ENCODE measurements around the gene NMNAT2. TPM values are rescaled to one million over a fixed set of nuclear protein-coding genes. Genes with fewer than 3 reads are reported as not detected.

NMNAT2 gene
- total and polyA plus RNA-seq, 2 of the 8 experiments (the other 6 are each of a cell fraction or from before 2014, with no cell fraction given): 6.5 to 20.9 TPM

DNA sequence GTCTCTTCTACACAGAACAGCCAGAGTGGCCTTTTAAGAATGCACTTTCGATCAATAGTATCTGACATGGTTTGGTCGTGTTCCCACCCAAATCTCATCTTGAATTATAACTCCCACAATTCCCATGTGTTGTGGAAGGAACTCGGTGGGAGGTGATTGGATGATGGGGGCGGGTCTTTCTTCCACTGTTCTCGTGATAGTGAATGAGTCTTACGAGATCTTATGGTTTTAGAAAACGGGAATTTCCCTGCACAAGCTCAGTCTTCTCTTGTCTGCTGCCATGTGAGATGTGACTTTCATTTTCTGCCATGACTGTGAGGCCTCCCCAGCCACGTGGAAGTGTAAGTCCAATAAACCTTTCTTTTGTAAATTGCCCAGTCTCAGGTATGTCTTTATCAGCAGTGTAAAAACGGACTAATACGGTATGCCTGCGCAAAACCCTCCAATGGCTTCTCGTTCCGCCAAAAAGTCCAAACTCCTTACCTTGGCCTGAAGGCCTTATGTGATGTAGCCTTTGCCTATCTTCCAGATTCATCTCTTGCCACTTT, 31.1 kb upstream of the NMNAT2 start:
- no peak for DNase-seq (ENCODE audit: low read depth in 1 of 2, low spot score in 2 of 2)
- POLR2A ChIA-PET (ENCODE audit: partially characterized antibody): no interaction called here
- no peak overlapping the region for H2BK12ac ChIP-seq (ENCODE audit: low read depth, low read length)
- H3K14ac ChIP-seq (ENCODE audit: insufficient read length): no peak overlapping the region
- H3K4me3 ChIP-seq (ENCODE audit: extremely low read depth in 1 of 4, insufficient read depth in 2 of 4, low read depth in 3 of 4, low read length in 4 of 4): no peak overlapping the region
- no peak overlapping the region for H2AK5ac ChIP-seq (ENCODE audit: low read depth, low read length)
- no peaks in the 10 kb centered on the region for H3K79me2 ChIP-seq (ENCODE audit: control insufficient read depth in 1 of 2, insufficient read depth in 2 of 2, low read length in 2 of 2)
- no peak overlapping the region for H4K91ac ChIP-seq (replicated peaks; ENCODE audit: insufficient read length, low read length)
- no peaks in the 10 kb centered on the region for H3K9me3 ChIP-seq (ENCODE audit: insufficient read depth in 2 of 2, low read depth in 1 of 2, low read length in 1 of 2)
- no peak overlapping the region for H3K9ac ChIP-seq (replicated peaks in 1 of 4; ENCODE audit: extremely low read depth in 1 of 4, low read depth in 3 of 4, low read length in 3 of 4)
- H3K27ac ChIP-seq (ENCODE audit: low read depth, low read length): no peak overlapping the region
- no peak overlapping the region for H2BK15ac ChIP-seq (ENCODE audit: low read length)
- H3K27me3 ChIP-seq (replicated peaks in 1 of 4; ENCODE audit: control insufficient read depth in 3 of 4, extremely low read depth in 1 of 4, insufficient read depth in 3 of 4, low read length in 3 of 4): no peaks in the 10 kb centered on the region
- H3K56ac ChIP-seq (replicated peaks; ENCODE audit: insufficient read length, low read depth, low read length): no peak overlapping the region
- H3K4me2 ChIP-seq (ENCODE audit: insufficient read depth in 1 of 2, low read depth in 2 of 2, low read length in 2 of 2): no peak overlapping the region
- H3K4me1 ChIP-seq (replicated peaks in 1 of 4; ENCODE audit: control insufficient read depth in 3 of 4, insufficient read depth in 4 of 4, low read length in 3 of 4): no peaks in the 10 kb centered on the region
- CTCF ChIA-PET (ENCODE audit: partially characterized antibody): no interaction called here
- H3K23ac ChIP-seq (ENCODE audit: insufficient read length): no peak overlapping the region
- TF ChIP-seq CBX8 (IDR thresholded peaks at IDR 0.05; ENCODE audit: borderline replicate concordance, low read depth, low read length) (no peak), POLR2AphosphoS5 (IDR thresholded peaks at IDR 0.05; ENCODE audit: low read depth, low read length) (no peak), TAF7 (optimal IDR thresholded peaks at IDR 0.05; ENCODE audit: borderline replicate concordance, low read depth, low read length) (no peak), POU5F1 (IDR thresholded peaks at IDR 0.05; ENCODE audit: low read depth, low read length) (no peak)
- no peaks in the 10 kb centered on the region for H3K23me2 ChIP-seq (ENCODE audit: low read depth, low read length)
- whole genome bisulfite sequencing, 2 experiments (ENCODE audit: extremely low coverage in 1 of 2, insufficient coverage in 1 of 2, insufficient read length in 1 of 2, insufficient replicate concordance in 2 of 2, low coverage in 1 of 2, low lambda C conversion rate in 2 of 2, missing lambda C conversion rate in 1 of 2): 87% methylated on average over 13 of the region's 13 CpGs; no CpG with 5 or more reads in 1 of the 2 experiments
- no peak overlapping the region for H2BK120ac ChIP-seq (replicated peaks; ENCODE audit: low read depth, low read length)
- FAIRE-seq: no peak
- H2BK20ac ChIP-seq (ENCODE audit: low read length): no peak overlapping the region
- H3K79me1 ChIP-seq (ENCODE audit: low read depth, low read length): no peaks in the 10 kb centered on the region
- no peak overlapping the region for H3K18ac ChIP-seq (ENCODE audit: extremely low read depth, low read length)
- no peak overlapping the region for H4K5ac ChIP-seq (ENCODE audit: insufficient read length, low read depth, low read length)
- H2AFZ ChIP-seq (ENCODE audit: low read length): peak overlapping the region; percentile 93; the same call in 1 of the 2 replicates
- H2BK5ac ChIP-seq (ENCODE audit: low read depth, low read length): no peak overlapping the region
- no peak overlapping the region for H4K8ac ChIP-seq (ENCODE audit: extremely low read depth, insufficient read depth, low read length)
- no peaks in the 10 kb centered on the region for H4K20me1 ChIP-seq (replicated peaks in 1 of 2; ENCODE audit: control insufficient read depth in 1 of 2, insufficient read depth in 2 of 2, low read length in 2 of 2)
- no peaks in the 10 kb centered on the region for H3K36me3 ChIP-seq (ENCODE audit: control insufficient read depth in 2 of 4, insufficient read depth in 4 of 4, low read length in 3 of 4)
- no peak overlapping the region for H3K4ac ChIP-seq (replicated peaks; ENCODE audit: insufficient read length, low read depth, low read length)
